GM18907 (cell line): ENCODE data around the gene JMJD8.

Experiments
- ATAC-seq: cut with Tn5 transposase; IDR thresholded peaks from one replicate; pipeline ENCODE4 v1.9.1; 2021; ENCODE audit warnings: mild to moderate bottlenecking, moderate library complexity; ENCODE audit not compliant: unreplicated experiment

JMJD8 gene

DNA sequence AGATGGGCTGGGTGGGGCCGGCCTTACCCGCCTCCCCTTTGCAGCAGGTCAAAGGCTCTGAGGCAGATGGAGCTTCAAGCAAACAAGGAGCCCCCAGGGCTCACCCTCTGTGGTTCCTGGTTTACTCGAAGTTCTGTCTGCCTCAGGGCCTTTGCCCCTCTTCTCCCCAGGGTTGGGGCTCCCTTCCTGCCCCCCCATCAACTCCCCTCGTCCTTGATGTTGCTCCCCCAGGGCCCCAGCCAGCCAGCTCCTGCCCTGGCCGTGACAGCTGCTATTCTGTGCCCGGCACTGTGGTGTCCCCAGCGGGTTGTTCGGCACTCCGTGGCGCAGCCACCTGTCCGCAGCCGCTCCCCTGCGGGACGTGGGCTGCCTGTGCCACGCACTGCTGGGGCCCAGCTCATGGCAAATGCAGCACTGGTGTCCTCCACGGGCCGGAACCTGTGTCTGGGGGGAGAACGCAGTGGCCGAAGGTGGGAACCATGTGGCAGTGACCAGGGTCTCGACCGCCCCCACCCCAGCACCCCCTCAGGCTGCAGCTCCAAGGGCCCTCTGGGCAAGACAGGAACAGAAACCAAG, 26.5 kb upstream of the JMJD8 start:
- ATAC-seq, result no peak

DNA sequence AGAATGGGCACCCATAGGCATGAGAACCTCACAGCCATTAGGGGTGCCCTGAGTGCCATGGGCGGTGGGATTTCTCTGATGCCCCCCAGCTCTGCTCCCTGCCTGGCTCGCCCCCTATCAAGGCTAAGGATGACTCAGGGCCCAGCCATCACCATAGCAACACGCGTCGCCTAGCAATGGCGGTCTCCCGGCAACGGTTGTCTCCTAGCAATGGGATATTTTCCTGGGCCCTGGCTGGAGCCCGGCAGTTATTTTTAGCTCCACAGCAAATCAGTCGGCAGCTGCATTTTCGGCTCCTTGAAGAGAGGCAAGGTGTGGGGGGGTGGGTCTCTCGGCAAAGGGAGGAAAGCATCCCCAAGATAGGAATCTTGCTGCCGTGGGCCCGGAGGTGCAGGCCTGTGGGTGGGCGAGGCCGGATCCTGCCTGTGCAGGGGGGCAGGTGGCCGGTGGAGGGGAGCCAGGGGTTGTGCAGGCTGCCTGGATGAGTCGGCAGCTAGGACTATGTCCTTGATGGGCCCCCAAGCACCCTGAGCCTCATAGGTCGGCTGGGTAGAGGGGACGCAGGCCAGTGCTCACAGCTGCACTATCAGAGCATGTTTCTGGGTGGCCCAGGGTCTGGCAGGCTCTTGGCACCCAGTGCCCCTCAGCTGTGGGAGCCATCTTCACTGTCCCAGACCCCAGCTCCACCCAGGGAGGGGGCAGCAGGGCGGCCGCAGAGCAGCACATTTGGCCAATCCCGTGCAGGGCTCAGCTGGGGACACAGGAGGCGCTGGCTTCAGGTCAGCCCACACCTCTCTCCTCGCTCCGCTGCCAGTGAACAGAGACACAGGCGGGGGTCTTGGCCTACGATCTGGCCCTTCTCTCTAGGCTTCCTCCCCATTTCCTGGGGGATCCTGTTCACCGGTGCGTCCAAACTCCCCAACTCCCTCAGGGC, 25.7 kb upstream of the JMJD8 start:
- no peak for ATAC-seq

DNA sequence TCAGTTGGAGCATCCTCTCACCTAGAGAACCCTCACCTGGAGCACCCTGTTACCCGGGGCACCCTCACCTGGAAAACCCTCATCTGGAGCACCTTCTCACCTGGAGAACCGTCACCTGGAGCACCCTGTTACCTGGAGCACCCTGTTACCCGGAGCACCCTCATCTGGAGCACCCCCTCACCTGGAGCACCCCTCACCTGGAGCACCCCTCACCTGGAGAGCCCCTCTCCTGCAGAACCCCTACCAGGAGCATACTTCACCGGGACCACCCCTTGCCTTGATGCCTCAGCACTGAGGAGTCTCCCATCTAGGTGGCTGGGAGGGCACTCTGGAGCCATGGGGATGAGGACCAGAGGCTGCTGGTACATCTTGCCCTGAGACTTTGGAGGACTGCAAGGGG, 24.8 kb upstream of the JMJD8 start:
- ATAC-seq, result no peak

DNA sequence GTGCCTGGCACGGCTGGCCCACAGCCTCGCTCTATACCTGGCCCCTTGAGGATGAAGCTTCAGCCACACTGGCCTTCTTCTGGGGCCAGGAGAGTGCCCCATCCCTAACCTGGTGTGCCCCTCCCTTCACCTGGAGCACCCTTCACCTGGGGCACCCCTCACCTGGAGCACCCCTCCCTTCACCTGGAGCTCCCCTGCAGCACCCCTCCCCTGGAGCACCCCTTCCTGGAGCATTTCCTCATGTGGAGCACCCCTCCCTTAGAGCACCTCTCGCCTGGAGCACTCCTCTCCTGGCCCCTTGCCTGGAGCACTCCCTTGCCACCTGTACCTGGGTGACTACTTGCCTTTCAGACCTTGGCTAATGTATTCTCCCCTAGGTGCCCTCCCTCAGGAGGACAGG, 23.9 kb upstream of the JMJD8 start:
- ATAC-seq, result no peak

DNA sequence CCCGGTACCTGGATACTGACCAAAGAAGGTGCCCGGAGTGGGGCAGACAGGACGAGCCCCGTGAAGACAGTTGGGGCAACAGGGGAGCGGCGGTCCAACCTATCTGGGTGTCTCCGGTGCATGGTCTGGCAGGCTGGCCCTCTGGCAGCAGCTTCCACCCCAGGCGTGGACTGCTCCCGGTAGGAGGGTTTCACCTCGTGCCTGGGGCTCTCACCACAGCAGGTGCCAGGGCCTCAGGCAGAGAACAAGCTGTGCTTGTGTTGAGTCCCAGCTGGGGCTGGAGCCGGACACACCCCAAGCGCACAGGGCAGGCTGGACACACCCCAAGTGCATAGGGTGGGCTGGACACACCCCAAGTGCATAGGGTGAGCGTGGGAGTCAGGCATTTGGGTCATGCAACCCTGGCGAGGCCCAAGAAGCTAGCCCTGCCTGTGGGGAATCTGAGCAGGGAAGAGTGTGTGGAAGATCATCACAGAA, 23.0 kb upstream of the JMJD8 start:
- ATAC-seq, result no peak

DNA sequence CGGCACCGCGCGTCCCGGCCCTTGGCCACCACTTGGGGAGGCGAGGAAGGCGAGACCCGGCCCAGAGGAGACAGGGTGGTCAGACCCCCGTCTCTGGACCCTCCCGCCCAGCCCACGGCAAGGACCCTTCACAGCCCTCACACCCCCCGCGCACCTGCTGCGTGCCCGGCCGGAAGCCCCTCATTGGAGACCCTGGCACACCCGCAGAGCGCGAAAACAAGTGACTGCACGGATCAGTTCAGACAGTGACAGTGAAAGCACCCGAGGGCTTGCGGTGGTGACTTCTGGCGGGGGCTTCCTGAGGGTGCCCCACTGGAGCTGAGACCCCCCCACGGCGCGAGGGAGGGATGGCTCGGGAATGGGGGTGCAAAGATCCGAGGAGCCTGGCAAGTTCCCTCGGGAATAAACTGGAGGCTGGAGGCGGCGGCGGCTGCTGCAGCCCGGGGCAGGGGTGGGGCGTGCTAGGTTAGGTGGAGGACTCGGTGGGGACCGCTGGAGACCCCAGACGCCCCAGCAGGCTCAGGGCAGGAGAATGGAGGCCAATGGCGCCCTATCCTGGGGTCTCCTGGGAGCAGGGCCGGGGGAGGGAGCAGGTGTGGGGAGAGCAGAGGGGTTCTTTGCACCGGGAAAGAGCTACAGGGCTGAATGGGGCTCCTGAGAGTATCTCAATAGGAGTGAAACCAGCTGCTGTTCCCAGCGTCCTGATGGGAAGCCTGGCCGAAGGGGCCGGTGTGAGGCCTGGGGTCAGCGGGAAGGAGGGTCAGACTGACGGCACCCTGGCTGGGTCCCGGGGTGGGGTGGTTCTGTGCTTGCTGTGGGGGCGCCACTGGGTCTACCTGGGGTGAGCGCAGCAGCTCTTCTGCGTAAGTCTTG, 22.3 kb upstream of the JMJD8 start:
- ATAC-seq, result no peak

DNA sequence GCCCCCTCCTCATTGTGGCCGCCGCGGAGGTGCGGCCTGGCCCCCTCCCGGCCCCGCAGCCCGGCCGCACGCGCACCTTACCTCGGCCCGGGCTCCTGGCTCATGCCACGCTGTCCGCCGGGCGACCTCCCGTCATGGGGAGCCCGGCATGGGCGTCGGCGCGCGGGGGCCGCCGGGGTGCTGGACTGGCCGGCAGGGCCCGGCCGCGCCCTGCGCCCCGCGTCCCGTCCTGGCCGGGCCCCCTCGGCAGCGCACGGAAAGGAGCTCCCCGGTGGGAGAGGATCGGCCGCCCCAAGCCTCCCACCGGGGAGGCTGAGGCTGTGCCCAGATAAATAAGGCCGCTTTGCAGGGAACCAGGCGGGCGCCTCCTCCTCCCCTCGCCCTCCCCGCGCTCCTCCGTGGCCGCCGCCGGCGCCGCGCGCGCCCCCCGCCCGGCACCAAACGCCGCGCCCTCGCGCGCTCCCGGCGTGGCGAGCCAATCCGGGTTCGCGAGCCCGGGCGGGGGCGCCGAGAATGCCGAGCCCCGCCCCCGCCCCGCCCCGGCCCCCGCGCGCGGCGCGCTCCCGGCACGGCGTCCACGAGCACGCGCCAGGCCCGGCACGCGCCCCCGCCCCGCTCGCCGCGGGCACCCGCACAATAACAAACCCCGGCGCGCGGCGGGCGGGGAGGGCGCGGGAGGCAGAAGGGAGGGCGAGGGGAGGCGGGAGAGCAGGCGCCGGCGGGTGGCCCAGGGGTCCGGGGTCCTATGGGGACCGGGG, 21.5 kb upstream of the JMJD8 start, which contains the start of gene FBXL16:
TSS of gene FBXL16 (minus strand) at position 371 of the 758 bp plus-strand sequence. CDS start 8,396 bp downstream, outside the sequence.
- ATAC-seq, result no peak

DNA sequence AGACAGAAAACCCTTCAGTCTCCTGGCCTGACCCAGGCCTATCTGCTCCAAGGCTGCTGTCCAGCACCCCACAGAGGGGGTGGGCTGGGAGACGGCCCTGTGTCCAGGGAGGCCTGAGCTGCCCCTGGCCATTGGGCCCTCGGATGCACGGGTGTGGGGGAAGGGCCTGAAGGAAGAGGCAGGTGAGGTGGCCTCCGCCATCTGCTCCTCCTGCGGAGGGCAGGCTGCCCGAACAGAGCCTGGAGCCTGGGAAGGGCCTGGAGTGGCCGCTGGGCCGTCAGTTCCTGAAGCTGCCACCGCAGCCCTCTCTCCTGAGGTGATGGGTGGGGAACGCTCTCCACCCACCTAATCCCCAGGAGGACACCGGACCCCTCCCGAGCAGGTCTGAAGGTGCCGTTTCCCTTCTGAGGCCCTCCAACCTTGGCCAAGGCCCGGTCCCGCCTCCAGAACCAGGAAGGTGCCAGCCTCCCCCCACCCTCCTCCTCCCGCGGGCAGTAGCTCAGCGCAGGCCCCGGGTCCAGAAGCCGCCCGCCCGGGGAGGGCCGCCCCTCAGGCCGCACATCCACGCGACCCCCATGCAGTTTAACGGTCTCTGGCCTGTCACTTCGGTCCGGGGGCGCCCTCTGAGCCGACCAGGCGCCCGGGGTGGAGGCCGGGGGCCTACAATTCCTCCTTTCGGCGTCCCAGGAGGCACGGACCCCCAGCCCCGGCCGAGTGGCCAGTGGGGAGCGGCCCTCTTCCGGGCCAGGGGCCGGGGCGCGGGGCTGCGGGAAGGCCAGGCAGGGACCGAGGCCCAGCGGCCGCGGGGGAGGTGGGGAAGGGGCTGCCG, 20.6 kb upstream of the JMJD8 start:
- ATAC-seq, result no peak

DNA sequence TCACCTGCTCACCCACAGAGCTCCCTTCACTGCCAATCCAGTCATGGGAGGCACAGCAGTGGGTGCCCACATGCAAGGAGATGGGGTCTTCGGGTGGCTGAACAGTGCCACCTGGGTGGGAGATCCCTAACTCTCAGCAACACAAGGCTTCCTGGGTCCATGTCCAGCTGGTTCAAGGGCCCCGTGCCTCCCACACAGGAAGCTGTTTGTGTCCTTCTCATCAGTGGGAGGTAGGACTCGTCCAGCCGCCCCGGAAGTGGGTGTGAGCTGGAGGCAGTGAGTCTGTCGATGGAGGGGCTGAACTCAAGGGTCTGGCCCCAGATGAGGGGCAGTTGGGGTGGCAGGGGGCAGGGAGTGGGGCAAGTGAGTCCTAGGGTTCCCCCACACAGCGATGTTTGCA, 19.9 kb upstream of the JMJD8 start:
- no peak for ATAC-seq

DNA sequence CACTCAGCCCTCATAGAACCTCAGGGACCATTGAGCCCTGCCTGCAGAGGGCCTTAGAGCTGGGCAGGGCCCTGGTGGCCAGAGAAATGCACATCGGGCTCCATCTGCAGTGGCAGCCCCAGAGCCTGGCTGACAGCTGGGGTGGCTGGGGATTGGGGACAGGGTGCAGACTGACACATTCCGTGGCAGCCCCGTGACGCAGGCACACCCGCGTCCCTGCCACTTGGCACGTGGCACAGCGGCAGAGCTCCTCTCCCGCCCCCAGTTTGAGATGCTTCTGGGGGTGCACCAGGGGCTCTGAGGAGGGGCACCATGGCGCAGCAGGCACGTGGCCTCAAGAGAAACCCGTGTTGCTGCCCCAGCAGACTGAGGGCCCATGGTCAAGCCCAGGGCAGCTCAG, 19.3 kb upstream of the JMJD8 start:
- ATAC-seq, result no peak

DNA sequence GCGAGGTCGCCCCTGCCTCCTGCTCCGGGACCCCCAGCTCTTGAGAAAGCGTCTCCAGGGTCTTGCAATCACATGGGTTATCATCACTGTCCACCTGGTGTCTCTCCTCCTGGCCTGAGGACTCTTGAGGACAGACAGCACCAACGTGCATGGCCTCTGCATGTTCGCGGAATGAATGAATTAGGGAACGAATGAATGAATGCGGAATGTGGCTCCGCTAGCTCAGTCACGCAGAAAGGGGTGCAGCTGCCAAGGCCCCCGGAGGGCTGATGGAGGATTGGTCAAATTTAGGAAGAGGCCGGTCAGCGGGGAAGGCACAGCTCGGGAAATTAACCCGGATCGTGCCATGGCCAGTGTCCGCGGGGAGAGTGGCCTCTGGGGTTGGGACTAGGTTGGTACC, 18.2 kb upstream of the JMJD8 start:
- ATAC-seq, result no peak

DNA sequence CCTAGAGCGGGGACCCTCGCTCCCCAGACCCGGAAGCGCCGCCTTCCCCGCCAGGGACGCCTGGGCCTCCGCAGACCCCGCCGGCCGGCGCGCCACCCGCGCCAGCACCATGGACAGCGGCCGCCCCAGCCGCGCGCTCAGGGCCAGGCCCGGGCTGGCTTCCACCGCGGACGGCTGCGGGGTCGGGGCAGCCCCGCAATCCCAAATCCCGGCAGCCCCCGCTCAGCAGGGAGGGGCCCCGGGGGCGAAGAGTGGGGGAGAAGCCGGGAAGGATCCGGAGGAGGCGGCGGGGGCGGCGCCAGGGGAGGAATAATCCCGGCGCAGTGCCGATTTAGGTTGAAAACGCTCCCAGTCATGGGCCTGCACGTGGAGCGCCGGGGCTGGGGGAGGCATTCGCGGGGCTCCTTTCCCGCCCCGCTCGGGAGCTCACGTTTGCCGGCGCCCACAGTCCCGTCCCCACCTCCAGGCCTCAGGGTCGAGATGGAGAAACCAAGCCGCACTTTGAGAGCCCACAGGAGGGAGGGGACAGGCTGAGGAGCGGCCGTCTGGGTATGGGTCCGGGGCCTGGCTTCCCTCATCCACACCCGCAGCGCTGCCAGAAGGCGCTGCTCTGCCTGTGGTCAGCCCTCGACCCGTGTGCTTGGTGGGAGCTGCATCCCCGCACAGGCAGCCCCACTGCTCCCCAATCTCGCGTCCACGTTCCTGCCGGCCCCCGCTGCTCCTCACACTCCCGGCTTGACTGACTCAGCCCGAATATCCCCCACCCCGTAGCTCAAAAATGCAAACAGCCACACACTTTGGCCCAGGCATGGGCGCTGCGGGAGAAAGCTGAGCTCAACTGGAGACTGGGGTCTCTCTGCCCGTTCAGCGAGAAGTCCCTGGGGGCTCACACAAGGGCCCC, 16.8 kb upstream of the JMJD8 start:
- no peak for ATAC-seq

DNA sequence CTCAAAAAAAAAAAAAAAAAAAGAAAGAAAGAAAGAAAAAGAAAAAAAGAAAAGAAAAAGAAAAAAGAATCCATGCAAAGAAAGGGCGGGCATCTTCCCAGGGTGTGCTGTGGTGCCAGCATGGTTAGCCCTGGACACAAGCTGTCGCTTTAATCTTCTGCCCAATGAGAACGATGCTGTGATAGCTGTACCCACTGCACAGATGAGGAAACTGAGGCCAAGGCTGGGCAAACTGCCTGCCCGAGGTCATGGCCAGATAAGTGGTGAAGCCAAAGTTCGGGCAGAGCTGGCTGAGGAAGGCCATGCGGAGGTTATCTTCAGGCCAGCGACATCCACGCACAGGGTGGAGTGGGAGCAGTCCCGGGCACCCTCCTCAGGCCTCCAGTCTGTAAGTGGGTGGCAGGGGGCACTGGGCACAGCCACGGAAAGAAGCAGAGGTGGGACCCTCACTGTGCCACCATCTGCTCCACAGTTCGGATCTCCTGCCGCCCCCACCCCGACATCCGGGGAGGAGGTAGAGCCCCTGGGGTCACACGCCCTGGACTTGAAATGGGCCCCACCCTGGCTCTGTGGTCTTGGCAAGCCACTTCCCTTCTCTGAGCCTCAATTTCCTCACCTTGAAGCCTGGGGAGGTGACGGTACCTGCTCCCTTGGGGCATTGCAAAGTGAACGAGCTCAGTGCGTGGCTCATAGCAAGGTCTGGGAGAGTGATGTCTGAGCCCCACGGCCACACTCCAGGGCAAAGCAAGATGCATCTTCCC, 15.0 kb upstream of the JMJD8 start:
- ATAC-seq, result no peak

DNA sequence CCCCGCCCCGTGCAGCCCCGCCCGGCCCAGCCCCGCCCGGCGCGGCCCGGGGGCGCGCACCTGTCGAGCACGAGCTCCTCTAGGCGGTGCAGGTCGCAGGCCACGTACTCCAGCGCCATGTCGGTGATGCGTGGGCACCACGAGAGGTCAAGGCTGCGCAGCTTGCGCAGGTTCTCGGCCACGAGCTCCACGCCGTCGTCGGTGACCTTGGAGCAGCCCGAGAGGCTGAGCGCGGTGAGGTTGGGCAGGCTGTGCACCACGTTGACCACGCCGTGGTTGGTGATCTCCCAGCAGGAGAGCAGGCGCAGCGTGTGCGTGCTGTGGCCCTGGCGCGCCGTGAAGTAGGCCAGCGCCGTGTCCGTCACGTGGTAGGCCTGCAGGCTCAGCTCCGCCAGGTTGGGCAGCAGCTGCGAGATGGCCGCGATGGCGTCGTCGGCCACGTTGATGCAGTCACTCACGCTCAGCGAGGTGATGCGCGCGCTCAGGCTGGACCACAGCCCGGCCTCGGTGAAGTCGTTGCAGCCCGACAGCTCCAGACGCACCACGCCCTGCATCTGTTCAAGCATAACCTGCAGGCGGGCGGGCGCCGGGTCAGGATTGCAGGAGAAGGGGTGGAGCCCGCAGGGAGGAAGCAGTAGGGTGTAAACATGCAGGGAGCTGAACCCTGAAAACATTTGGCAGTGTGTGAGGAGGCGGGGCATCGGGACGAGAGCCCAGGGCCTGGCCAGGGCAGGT, 11.4 kb upstream of the JMJD8 start:
- ATAC-seq, result no peak

DNA sequence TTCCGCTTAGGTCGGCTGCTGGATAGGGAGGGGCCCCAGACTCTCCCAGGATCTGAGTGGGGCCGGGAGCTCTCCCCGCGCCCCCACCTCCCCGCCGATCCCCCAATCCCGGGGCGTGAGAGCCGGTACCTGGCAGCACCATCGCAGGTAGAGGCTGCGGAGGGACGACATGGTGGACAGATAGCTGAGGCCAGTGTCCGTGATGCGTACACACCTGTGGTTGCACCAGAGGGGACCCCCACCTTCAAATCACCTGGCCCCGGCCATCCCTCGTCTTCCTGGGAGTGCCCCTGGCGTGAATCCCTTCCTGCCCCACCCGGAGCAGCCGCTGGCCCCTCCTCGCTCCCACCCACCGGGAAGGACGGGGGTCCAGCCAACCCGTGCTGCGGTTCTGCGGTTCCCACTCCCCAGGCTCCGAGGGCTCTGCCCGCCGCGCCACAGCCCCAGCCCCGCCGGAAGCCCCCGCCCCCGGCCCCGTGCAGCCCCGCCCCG, 10.8 kb upstream of the JMJD8 start:
- no peak for ATAC-seq

DNA sequence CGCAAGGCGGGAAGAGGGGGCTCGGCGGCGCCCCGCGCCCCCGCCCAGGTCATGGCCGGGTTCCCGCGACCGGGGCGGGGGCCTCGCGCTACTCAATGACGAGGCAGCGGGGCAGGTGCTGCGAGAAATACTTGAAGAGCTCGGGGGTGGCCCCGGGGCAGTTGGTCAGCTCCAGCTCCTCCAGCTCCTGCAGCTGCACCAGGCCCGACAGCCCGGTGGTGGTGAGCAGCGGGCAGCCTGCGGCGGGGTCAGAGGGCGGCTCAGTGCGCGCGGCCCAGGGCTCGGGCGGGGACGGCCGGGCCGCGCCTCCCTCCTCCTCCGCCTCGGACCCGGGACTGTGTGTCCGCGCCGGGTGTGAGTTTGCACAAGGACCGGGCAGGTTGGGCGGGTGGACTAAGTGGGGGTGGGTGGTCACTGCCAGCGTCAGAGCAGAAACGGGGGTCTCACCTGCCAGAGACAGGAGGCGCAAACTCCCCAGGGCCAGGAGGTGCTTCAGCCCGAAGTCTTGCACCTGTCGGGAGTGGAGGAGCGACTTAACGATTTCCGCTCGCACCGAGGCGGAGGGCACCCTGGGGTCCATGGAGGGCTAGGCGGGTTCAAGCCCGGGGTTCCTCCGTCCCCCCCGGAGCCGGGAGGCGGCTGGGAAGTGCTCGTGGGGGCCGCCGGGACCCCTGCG, 10.2 kb upstream of the JMJD8 start:
- no peak for ATAC-seq

DNA sequence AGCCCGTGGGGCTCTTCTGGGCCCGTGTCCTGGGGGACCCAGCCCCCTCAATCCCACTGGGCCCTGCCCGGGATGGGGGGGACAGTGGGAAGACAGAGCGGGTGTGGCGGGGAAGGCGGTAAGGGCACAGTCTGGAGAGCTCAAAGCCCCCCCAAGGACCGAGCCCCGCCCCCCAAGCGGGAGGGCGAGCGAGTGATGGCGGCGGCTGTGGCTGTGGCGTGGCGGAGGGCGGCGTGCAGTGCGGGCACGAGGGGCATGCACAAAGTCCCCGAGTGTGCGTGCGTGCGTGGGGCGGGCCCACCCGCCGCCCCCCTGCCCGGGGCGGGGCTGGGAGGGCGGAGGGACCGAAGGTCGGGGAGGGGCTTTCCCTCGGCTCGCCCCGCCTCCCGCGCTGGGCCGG, 9.6 kb upstream of the JMJD8 start:
- no peak for ATAC-seq
